Fibroblast of skin of right biceps (primary cell): Measurements from ENCODE around the gene FMNL3.

ENCODE experiments used
- DNase-seq: peaks from one replicate; pipeline ENCODE4 v3.0.0-alpha.2; 2013

The FMNL3 gene

DNA sequence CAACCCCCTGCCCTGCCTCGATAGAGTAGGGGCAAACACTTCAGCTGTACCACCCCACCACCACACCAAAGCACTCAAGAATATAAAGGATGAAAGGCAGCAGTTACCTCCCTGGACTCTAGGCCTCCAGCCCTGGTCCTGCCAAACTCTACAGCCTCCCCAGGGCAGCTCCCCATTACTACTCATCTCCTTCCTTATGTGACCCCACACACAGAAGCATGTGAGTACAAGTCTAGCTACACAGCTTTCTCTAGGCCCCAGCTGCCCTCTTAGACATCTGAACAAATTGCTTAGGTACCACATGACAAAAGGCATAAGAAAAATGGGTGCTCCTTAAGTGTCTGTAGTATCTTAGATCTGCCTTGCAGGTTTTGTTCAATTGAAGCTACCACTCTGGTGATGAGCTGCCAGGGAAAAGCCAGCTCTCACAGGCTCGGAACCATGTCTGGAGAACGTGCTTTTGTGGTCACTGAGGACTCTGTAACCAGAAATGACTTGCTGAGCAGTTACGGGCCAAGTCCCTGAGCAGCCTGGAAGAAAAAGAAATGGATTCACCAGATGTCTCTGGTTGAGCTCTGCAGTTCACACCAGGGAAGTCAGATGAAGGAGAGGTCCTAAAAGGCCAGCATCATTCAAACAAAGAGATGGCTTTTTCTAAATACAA lies 32.8 kb downstream of the FMNL3 start:
- DNase-seq: peak; percentile 52

DNA sequence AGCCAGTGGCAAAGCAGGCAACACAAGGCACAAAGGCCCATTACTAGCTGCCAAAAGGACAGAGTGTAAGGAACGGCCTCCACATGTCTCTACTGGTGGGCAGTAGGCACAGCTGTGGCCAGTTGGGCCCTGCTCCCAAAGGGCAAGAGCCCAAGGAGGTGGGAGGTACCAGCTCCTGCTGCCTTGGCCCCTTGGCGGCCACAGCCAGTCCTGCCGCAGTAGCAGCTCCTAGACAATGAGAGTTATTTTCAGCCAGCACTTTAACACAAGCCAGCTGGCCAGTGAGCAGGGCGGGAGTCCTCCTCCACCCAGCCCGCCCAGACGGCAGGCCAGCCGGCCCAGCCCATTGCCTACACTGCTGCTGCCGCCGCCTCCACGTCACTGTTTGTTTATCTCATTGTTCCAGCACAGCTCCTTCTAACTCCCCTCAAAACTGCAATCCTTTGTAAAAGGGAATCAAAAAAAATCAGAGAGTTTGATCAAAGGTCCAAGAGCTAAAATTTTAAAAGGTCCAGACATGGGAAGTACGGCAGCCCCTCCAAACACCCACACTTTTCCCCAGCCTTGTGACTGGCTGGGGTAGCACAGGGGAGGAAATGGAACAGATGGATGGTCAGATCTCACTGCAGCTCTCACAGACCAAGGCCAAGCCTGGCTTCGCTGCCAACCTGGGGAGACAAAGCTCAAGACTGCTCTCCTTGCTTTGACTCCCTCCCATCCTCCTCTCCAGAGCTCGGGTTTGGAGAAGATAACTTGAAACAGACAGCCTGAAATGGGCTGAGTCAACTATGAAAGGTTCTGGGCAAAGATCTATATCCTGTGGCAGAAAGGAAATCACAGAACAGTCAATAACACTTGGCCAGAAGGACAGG lies 33.5 kb downstream of the FMNL3 start:
- peak; percentile 89 for DNase-seq

DNA sequence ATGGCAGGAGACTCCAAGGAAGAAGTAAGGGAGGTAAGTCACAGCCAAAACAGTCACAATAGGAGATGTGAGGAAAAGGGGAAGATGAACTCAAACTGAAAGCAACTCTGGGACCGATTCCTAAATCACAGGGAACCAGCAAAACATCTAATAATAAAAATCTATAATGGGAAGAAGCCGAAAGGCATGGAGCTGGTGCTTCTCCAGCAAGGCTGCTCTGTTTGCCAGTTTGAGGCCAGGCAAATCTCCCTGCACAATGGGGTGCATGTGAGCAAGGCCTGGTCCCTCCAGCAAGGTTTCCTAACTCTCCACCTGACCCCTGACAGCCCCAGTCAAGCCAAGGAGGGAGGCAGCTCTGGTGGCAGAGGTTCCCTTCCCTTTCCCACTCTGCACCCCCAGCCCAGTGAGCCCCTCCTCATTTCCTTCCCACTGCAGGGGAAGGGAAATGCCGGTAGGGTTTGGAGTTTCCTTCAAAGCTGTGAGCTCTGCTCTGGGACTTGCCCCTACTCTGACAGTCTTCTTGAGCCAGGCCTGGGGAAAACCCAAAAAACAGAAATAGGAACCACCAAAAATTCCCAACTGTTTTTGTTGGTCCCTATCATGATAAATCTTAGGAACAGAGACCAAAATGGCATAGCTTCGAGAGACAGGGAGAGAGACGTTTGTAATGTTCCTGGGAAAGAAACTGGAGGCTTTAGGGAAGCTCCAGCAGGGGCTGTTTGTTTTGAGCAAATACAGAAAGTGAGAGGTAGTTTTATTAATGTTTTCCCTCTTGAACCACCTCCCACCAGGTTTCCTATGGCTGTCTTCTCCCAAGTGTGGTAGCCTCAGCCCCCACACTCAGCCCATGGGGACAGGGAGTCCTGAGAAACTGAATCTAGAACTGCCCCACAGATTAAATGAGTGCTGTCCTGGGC lies 34.6 kb downstream of the FMNL3 start:
- no peak for DNase-seq

DNA sequence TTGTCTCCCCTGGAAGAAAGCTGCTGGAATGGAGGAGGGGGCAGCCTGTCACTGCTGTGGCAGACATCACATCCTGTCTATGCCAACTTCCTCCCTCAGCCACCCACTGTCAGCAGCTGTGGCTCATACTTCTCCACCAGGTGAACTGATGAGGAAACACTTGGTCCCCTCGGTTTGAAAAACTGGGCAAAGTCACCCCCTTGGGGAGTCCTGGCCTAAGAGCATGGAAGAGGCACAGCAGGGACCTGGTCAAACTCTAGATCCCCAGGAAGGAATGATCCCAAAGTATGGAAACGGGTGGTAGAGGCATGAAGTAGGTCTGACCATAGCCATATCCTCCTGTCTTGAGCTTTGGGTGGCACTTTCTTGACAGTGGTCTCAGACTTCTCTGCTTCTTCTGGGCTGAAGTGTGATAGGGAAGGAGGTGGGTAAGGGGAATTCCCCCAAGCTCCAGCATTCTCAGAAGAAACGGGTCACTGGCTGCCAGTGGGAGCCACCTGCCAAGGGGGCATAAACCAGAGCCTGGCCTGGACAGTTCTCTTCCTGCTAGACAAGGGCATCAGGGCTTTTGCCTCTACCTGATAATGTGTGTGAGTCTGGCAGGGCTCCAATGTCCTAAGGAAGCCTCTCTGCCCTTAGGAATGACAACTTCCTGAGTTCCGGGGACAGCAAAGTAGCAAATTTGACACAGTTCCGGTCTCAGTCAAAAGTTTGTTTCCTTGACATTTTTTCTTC lies 36.0 kb downstream of the FMNL3 start:
- DNase-seq: no peak

DNA sequence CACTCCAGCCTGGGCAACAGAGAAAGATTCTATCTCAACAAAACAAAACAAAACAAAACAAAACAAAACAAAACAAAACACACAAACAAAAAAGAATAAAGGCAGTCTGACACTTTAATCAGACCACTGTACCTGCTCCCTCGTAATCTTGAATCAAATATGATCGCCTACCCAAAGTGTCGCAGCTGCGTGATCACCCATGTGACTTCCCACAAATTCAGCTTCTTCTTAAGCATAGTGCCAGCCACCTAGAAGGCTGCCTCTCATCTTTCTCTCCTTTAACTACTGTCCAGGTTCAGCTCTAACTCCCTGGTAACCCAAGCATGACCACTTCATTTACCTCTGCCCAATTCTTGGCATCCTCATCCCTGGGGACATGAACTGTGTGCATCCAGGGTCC lies 37.4 kb downstream of the FMNL3 start:
- no peak for DNase-seq

DNA sequence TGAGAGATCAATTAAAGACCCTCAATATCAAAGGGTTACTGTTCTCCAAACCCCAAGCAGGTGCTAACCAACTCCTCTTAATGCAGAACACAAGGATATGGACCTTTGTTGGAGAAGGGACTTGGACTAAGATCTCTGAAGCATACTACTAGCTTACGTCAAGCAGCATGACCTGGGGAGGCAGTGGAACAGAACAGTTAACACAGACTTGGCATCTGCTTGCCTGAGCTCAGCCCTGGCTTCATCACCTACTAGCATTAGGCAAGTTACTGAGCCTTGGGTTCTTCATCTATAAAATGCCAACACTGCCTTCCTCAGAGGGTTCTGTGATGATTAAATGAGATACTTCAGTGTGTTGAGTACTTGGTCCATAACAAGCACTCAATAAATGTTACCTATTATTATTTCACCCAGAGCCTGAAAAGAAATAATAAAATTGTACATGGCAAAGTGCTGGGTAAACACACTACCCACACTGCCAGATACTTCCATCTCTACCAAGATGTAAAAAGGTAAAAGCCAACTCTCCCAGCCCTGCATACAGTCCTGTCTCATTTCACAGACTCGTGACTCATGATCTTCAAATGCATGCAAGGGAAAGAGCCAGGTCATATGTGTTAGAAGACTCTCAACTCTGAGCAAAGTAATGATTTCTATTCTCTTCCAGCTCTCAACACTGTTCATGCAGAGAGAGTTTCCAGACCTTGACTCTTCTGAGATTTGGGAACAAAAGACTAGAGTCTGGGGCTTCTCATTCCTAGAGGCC lies 39.7 kb downstream of the FMNL3 start:
- DNase-seq: peak; percentile 61

DNA sequence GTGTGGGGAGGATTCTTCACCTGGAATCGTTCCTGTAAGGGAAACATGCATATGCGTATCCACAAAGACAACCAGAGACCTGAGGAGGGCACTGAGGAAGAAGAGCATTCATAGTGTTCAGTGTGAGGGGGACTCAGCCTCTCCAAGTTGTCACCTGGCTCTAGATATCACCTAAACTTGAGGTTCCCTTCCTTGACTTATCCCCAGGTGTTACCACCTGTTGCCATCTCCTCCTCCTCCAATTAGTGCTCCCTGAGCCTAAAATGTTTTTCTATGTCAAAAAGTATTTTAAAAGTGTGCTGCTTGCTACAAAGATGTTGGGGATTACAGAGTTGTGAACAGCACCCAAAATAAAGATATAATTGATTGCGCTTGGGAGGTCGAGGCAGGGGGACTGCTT lies 41.0 kb downstream of the FMNL3 start:
- no peak for DNase-seq

DNA sequence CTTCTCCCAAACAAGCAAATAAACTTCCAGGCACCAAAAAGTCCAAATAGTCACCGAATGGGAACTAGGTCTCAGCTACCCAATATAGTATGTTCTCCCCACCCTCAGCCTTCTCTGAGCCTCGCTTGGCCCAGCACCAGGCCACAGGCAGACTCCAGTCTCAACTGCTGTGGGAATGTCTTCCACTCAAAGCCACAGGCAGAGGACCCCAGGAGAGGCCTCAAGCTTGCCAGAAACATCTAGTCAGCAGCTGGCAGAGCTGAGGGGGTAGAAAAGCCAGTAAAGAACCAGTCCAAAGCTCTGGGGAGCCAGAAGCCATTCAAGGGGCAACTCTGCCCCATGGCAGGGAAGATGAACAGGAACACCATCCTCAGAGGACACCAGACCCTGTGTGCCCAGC lies 41.8 kb downstream of the FMNL3 start:
- DNase-seq: peak; percentile 37

DNA sequence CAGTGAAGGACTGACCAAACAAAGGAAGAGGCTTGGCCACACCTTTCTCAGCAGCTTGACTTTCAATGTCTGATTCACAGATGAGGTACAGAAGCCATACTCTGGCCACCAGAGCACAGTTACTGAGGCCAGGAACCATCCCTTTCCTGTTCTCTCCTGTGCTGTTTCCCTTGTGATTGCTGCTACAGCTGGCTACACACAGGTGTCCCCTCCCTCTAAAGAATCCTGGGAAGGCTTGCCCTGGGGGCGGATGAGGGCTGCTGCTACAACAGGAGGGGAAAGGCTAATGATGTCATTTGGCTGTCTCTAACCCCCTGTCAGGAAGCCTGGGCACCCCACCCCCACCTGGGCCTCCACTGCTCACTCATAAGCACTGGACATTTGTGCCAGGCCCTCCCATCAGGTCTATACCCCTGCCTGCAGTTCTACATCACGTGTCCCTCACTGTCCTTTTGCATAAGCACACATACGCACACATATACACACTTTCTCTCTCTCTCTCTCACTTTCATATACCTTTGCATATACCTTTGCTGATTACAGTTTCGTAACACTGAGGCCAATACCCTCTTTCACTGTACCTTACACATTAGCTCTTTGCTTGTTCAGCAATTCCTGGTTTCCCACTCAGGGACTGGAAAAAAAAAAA lies 42.5 kb downstream of the FMNL3 start:
- no peak for DNase-seq

DNA sequence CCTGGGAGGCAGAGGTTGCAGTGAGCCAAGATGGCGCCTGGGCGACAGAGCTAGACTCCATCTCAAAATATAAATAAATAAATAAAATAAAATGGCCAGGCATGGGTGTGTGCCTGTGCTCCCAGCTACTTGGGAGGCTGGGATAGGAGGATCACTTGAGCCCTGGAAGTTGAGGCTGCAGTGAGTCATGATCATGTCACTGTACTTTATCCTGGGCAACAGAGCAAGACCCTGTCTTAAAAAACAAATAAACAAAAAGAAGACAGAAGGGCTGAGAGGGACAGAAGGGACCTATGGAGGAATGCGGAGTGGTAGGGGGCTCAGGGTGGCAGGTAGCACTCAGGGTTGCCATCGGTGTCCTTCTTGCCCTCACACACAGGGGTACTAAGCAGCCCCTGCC lies 43.0 kb downstream of the FMNL3 start:
- no peak for DNase-seq

DNA sequence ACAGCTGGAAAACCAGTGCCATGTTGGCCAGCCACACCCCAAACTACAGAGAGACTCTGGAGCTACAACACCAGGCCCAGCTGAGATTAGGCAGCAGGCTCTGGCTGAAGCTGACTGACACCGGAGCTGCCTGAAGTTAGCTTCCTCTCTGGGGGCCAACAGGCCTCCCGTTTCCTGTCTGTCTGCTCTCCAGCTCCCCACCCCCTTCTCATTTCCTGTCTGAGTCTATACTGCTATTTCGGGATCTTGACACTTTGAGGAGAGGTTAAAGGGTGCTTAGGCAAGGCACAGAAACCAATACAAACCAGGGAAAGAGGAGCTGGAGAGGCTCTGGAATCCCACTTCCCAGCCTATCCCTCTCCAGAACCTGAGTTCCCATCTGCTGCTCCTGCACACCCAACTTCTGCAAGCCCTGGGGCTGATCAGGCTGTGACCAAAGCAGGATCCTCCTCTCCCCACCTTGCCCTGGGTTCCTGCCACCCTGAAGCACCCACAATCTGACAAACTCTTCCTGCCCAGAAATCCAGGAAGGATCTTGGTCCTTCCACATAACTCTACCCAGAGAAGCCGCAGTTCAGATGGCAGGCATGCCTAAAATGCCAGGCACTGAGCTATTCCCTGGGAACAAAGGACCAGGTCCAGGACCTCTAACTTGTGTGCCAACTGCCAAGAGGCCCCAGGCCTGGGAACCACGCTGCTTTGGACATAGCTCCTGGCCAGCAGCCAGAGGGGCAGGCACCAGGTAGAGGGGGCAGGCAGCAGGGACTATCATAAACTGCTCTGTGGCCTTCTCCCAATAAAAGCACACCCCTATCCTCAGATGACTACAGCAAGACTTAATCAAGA lies 44.0 kb downstream of the FMNL3 start:
- DNase-seq: peak; percentile 94

DNA sequence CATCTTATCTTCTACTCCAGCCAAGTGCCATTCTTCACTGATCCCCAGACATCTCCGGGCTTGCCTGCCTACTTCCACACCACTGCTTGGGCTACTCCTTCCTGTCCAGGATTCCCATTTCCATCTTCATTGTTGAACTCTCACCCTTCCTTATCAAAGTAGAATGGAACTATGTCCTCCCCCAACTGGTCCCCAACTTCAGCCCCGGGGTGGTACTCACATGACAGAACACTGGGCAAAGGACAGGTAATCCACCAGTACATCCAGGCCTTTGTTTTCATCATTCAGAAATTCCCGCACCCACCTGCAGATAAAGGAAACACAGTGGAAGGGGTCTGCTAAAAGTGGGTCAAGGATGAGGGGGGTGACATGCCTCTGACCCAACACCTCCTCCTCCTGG lies 45.5 kb downstream of the FMNL3 start:
- no peak for DNase-seq

DNA sequence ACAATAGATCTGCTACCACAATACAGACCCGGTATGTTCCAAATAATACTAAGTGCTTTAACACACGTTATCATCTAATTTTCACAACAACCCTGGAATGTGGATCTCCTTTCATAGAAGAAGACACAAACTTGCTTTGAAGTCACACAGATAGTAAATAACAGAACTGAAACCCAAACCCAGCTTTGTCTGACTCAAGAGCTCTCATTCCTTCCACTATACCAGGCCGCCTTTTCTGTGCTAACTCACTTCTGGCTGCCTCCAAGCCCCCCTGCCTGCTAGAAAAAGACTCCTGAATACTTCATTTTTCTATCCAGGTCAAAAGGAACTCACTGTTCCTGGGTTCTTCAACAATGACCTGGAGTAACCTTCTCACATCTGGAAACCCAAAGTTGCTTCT lies 46.0 kb downstream of the FMNL3 start:
- no peak for DNase-seq

DNA sequence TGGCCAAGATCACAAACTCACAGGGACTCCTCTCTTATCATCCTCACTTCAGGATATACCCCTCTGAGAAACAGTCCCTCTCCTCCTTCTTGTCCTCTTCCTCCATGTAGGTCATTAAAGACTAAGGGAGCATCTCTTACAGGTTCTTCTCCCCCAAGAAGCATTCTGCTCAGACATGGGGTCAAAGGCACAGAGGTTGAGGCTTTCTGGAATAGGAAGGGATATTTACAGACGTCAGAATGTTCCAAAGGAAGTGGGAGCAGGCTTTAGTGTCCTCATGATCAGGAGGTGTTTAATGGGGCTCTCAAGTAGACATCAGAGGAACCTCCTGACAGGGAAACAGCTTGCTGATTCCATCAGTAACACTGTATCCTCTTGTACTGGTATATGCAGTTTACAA lies 47.5 kb downstream of the FMNL3 start:
- DNase-seq: no peak

DNA sequence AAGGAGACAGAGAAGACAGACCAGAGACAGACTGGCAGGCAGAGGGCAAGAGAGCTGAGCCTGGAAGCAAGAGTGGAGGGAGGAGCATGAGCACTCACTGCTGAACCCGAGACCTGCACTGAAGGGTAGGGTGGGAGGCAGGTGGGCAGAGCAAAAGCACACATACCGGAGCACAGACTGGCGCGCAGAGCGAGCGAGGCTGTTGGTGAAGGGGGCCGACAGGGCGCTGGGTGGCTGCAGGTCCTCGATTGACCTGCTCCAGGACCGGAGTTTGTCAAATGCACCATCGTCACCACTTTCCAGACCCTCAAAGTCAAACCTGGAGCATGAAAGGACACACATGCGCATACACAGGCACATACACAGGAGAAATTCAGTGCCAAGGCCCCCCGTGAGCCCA lies 48.9 kb downstream of the FMNL3 start:
- DNase-seq: no peak

DNA sequence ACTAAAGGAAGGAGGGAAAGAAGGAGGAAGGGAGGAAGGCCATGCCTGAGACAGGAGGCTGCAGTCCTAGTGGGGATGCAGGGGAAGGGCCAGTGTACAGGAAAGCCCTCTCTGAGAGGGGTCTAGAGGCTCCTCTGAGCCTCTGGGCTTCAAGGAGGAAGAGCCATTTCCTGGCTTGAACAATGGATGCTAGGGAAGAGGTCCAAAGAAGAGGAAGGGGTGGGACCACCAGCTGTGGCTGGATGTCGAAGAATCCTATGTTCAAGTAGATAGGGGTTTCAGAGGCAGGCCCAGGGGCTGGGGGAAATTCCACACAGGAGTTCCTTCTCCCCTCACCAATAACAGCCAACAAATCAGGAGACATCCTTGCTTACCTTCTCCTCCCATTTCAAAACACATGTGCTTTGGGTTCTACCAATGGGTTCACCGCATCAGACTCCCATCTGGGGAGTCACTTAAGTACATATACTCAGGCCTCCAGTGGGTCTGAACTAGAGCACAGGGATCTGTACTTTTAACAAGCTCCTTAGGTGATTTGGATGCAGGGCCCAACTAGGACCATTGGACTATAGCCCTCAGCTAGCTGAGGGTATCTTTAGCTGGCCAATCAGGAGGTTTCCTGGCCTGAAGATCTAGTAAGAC lies 51.5 kb downstream of the FMNL3 start:
- DNase-seq: no peak

DNA sequence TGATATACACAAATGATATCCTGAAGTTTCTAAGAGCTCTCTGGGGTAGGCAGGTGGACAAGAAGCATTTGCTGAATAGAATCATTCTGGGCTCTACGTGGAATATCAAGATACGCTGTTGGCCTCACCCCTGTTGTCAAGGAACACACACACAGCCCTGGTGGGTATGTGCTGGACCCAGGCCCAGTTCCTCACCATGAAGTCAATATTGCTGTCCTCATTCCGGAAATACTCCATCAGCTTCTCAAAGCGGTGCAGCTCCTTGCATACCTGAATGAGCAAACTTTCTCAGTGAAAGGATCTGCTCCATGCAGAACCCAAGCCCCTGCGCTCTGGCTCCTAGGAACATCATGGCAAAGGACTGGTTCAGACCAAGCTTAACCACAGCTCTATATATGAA lies 52.5 kb downstream of the FMNL3 start:
- DNase-seq: no peak

DNA sequence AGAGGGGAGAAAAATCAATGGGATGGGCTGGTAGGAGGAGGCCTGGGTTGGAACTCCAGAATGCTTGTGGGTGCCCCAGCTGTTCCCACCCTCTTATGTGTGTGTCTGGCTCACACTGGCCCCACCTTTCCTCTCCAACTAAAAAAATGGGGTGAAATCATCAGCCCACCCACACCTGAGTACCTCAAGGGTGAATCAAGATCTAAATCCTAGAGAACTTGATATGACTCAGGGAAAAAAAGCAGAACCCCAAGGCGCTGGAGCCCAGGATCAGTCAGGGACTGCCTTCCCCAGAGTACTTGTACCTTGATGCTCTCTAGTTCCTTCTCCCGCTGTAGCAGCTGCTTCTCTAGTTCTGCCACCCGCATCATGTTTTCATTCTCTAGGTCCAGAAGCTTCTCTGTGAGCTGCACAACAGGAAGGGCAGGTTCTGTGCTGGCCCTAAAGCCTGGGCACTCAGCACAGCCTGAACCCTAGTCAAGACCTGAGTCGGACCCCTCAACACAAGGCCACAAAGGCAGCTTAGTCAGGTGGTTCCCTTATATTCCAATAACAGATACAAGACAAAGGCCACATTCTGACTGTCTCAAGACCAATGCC lies 54.2 kb downstream of the FMNL3 start:
- no peak for DNase-seq

DNA sequence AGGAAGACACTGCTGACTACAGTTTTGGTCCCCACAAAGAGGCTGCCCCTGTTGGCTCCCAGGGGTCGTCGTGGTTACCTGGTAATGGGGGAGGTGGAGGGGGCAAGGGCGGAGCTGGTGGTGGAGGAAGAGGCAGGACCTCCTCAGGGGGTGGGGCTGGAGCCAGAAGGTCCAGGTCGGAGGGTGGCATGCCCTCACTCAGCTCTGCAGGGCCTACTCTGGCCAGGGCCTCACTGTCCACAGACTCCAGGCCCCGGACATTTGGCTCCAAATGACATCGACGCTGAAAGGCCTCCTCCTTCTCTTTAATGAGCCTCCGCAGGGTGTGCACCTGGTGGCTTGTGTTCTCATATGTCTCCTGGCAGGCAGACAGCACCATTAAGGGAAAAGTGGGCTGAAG lies 55.4 kb downstream of the FMNL3 start:
- no peak for DNase-seq

DNA sequence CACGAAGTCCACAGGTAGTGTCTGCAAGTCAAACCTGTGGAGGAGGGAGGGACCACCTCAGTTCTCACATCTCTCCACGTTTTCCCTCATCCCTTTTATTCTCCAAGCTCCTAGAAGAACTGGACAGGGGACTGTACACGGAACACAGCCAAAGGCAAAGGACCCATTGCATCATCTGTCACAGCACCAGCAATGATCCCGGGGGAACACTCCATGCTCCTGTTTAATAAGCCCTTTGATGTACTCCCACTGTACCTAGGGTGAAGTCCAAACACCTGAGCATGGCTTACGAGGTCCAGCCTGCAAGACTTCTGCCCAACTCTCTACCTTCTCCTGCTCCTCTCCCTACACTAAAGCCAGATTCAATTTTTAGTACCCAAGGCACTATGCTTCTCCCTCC lies 57.3 kb downstream of the FMNL3 start:
- DNase-seq: no peak
